Jurkat, Clone E6-1 (cell line): ENCODE results near the gene FNDC1.
A peak's percentile ranks its signal among the peaks of the same experiment; 100 is the strongest.

ENCODE experiments used
- DNase-seq: peaks from one replicate; pipeline ENCODE4 v3.0.0-alpha.2; 2011; ENCODE audit warnings: low read depth, low spot score
- H3K4me3 ChIP-seq: 2 replicates; pipeline ENCODE4 v1.5.1; 2011; ENCODE audit warnings: mild to moderate bottlenecking, low read length, control low read depth, moderate library complexity

The FNDC1 gene

GRCh38 chr6:159155679-159156078 lies 13.5 kb upstream of the FNDC1 start:
- DNase-seq = no peak
- no peak overlapping the region for H3K4me3 ChIP-seq

GRCh38 chr6:159156089-159156488 lies 13.1 kb upstream of the FNDC1 start:
- DNase-seq = no peak
- no peak overlapping the region for H3K4me3 ChIP-seq

- H3K4me3 ChIP-seq = no peak overlapping the region
- no peak for DNase-seq
Observed at GRCh38 chr6:159157431-159157830, 11.8 kb upstream of the FNDC1 start.

GRCh38 chr6:159161839-159162238 lies 7.4 kb upstream of the FNDC1 start:
- no peak overlapping the region for H3K4me3 ChIP-seq
- DNase-seq = no peak

GRCh38 chr6:159163901-159164370 lies 5.3 kb upstream of the FNDC1 start:
- no peak for DNase-seq
- H3K4me3 ChIP-seq = no peak overlapping the region

GRCh38 chr6:159168536-159169192 lies 536 bp upstream of the FNDC1 start:
- no peak for DNase-seq

GRCh38 chr6:159169557-159170332 lies 545 bp downstream of the FNDC1 start:
- DNase-seq = no peak
- H3K4me3 ChIP-seq = no peak overlapping the region

More at GRCh38 chr6:159168536-159169192, 536 bp upstream of the FNDC1 start:
- H3K4me3 ChIP-seq = no peak overlapping the region

GRCh38 chr6:159170333-159170672 lies 1.1 kb downstream of the FNDC1 start:
- DNase-seq = no peak
- H3K4me3 ChIP-seq = no peak overlapping the region

GRCh38 chr6:159170999-159171712 lies 2.0 kb downstream of the FNDC1 start:
- no peak overlapping the region for H3K4me3 ChIP-seq
- DNase-seq = no peak

GRCh38 chr6:159172091-159172491 lies 2.9 kb downstream of the FNDC1 start:
- no peak overlapping the region for H3K4me3 ChIP-seq
- no peak for DNase-seq

GRCh38 chr6:159174263-159174969 lies 5.2 kb downstream of the FNDC1 start:
- DNase-seq = peak; percentile 27
- H3K4me3 ChIP-seq = no peak overlapping the region

- DNase-seq = no peak
- no peak overlapping the region for H3K4me3 ChIP-seq
Observed at GRCh38 chr6:159176913-159177312, 7.7 kb downstream of the FNDC1 start.

GRCh38 chr6:159178847-159179246 lies 9.6 kb downstream of the FNDC1 start:
- no peak for DNase-seq
- H3K4me3 ChIP-seq = no peak overlapping the region

- no peak for DNase-seq
Observed at GRCh38 chr6:159180001-159180400, 10.8 kb downstream of the FNDC1 start.

GRCh38 chr6:159181914-159182313 lies 12.7 kb downstream of the FNDC1 start:
- no peak overlapping the region for H3K4me3 ChIP-seq
- no peak for DNase-seq

More at GRCh38 chr6:159180001-159180400, 10.8 kb downstream of the FNDC1 start:
- no peak overlapping the region for H3K4me3 ChIP-seq

- H3K4me3 ChIP-seq = no peak overlapping the region
- no peak for DNase-seq
Observed at GRCh38 chr6:159184559-159184958, 15.4 kb downstream of the FNDC1 start.

GRCh38 chr6:159190460-159190859 lies 21.3 kb downstream of the FNDC1 start:
- no peak for DNase-seq
- H3K4me3 ChIP-seq = no peak overlapping the region

GRCh38 chr6:159193923-159194322 lies 24.7 kb downstream of the FNDC1 start:
- no peak for DNase-seq

GRCh38 chr6:159194421-159194820 lies 25.2 kb downstream of the FNDC1 start:
- no peak for DNase-seq
- H3K4me3 ChIP-seq = no peak overlapping the region

More at GRCh38 chr6:159193923-159194322, 24.7 kb downstream of the FNDC1 start:
- no peak overlapping the region for H3K4me3 ChIP-seq
